GM12801 (cell line): Measurements from ENCODE around the gene LDLR.

Experiments
- CTCF ChIP-seq: IDR thresholded peaks from one replicate; pipeline ENCODE4 v1.5.1; 2011; ENCODE audit warnings: control low read depth; ENCODE audit not compliant: insufficient read length; ENCODE audit errors: extremely low read depth

The LDLR gene

GRCh38 chr19:11141937-11142527 is 52.8 kb downstream of the LDLR start:
- TF ChIP-seq CTCF = no peak

- TF ChIP-seq CTCF = no peak
Measured at GRCh38 chr19:11142528-11143171, 53.4 kb downstream of the LDLR start.

- TF ChIP-seq CTCF = no peak
Measured at GRCh38 chr19:11145536-11145924, 56.3 kb downstream of the LDLR start.

GRCh38 chr19:11148001-11148400 is 58.7 kb downstream of the LDLR start:
- no peak for TF ChIP-seq CTCF

GRCh38 chr19:11151181-11151580 is 61.9 kb downstream of the LDLR start:
- TF ChIP-seq CTCF = no peak

GRCh38 chr19:11152318-11153062 is 63.2 kb downstream of the LDLR start:
- TF ChIP-seq CTCF = no peak

- TF ChIP-seq CTCF = no peak
Measured at GRCh38 chr19:11154683-11155047, 65.4 kb downstream of the LDLR start.
